Measurements from ENCODE around the gene MSI2. TPM values are rescaled to one million over a fixed set of nuclear protein-coding genes. Genes with fewer than 3 reads are reported as not detected.
A peak's percentile ranks its signal among the peaks of the same experiment; 100 is the strongest.

The MSI2 gene
- total and polyA plus RNA-seq, 9 of the 15 experiments (the other 6 are each of a cell fraction or from before 2014, with no cell fraction given), result 4.6 to 61.8 (median 42.4) TPM

DNA sequence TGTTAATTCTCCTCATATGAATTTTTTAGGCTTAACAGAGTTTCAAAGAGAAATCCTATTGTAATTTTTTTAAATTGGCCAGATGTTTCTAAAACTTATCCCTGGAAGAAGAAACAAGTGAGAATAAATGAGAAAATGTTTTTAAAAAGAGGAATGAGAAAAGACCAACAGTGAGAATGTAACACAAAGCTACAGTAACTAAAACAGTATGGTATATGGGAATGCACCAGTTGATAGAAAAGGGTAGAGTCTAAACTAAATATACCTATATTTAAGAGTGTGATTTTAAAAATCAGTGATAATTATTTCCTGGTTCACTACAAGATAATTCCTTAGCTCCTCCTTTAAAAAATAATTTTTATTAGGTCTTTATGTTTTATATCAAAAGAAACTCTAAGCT is 360.9 kb downstream of the MSI2 start:
- CTCF ChIA-PET (ENCODE audit: low intra/inter-chr PET ratio), result no interaction called here

More for the DNA sequence above, 360.9 kb downstream of the MSI2 start:
- Histone ChIP-seq H3K36me3 (ENCODE audit: control insufficient read depth, insufficient read depth, low read length) (peaks cover 22% of the 10 kb centered on the region), H3K9me3 (replicated peaks; ENCODE audit: control insufficient read depth, insufficient read depth, low read depth, low read length) (no peaks in the 10 kb centered on the region), H3K4me3 (no peak overlapping the region), H3K9me1 (ENCODE audit: control insufficient read depth, insufficient read depth, low read length) (peaks cover 4% of the 10 kb centered on the region), H3K27me3 (ENCODE audit: control insufficient read depth in 2 of 2, insufficient read depth in 2 of 2, low read length in 2 of 2) (no peaks in the 10 kb centered on the region), H3K79me2 (ENCODE audit: control insufficient read depth, insufficient read depth, low read length) (no peaks in the 10 kb centered on the region), H3K4me2 (ENCODE audit: insufficient read depth, low read length) (no peak overlapping the region), H3K9ac (ENCODE audit: insufficient read depth in 1 of 2, low read depth in 2 of 2, low read length in 2 of 2) (no peak overlapping the region), H4K20me1 (replicated peaks; ENCODE audit: control insufficient read depth, insufficient read depth, low read length) (no peaks in the 10 kb centered on the region; the same call in 1 of the 2 replicates), H3K27ac (ENCODE audit: extremely low read depth, low read depth, low read length) (no peak overlapping the region), H2AFZ (ENCODE audit: low read depth, low read length) (no peak overlapping the region), H3K4me1 (replicated peaks in 1 of 2; ENCODE audit: control insufficient read depth in 2 of 2, insufficient read depth in 2 of 2, low read length in 2 of 2) (peaks cover 4% of the 10 kb centered on the region in 2 experiments; a peak in 2 of 5 replicates)
- POLR2A ChIA-PET, result no interaction called here
- in situ Hi-C loops (cut with MboI) (no loop called here), intact Hi-C loops (cut with micrococcal nuclease) (no loop called here)
- FAIRE-seq (no peak), ATAC-seq (no peak), DNase-seq (ENCODE audit: extremely low read depth in 1 of 4, low spot score in 3 of 4) (no peak)
- BruUV-seq (replicated peaks), result no TSS peak
- TF ChIP-seq, protein P1, sequence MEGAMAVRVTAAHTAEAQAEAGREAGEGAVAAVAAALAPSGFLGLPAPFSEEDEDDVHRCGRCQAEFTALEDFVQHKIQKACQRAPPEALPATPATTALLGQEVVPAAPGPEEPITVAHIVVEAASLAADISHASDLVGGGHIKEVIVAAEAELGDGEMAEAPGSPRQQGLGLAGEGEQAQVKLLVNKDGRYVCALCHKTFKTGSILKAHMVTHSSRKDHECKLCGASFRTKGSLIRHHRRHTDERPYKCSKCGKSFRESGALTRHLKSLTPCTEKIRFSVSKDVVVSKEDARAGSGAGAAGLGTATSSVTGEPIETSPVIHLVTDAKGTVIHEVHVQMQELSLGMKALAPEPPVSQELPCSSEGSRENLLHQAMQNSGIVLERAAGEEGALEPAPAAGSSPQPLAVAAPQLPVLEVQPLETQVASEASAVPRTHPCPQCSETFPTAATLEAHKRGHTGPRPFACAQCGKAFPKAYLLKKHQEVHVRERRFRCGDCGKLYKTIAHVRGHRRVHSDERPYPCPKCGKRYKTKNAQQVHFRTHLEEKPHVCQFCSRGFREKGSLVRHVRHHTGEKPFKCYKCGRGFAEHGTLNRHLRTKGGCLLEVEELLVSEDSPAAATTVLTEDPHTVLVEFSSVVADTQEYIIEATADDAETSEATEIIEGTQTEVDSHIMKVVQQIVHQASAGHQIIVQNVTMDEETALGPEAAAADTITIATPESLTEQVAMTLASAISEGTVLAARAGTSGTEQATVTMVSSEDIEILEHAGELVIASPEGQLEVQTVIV (CRISPR knock-in tag; IDR thresholded peaks at IDR 0.05; ENCODE audit: borderline replicate concordance), result no peak
- peak; percentile 90 for TF ChIP-seq RBM25 (IDR thresholded peaks at IDR 0.05; ENCODE audit: low read depth, low read length, severe bottlenecking)

Data from K562 (cell line).